Memory B cell (primary cell): ENCODE data around the gene DRG2.

ENCODE experiments used
- ATAC-seq: fragments of 150-1000 bp; cut with Tn5 transposase; 2 replicates; pipeline ENCODE4 v1.10.0; 2021; ENCODE audit warnings: low read depth, mild to moderate bottlenecking, moderate library complexity
- DNase-seq, 2 donors: peaks; one replicate each; pipeline ENCODE4 v3.0.0; 2022; ENCODE audit warnings: low spot score in 2 of 2
- H3K27ac Mint-ChIP-seq: one replicate; pipeline ENCODE4 v1.8.0; 2022; ENCODE audit warnings: mild to moderate bottlenecking, moderate library complexity, mixed read lengths
- H3K27me3 Mint-ChIP-seq: one replicate; pipeline ENCODE4 v1.8.0; 2022; ENCODE audit warnings: mixed read lengths
- H3K36me3 Mint-ChIP-seq: one replicate; pipeline ENCODE4 v1.8.0; 2022; ENCODE audit warnings: mild to moderate bottlenecking, mixed read lengths
- H3K4me1 Mint-ChIP-seq: one replicate; pipeline ENCODE4 v1.8.0; 2022; ENCODE audit warnings: mixed read lengths
- H3K4me3 Mint-ChIP-seq: one replicate; pipeline ENCODE4 v1.8.0; 2022; ENCODE audit warnings: mild to moderate bottlenecking, moderate library complexity, mixed read lengths
- H3K9me3 Mint-ChIP-seq: one replicate; pipeline ENCODE4 v1.8.0; 2022; ENCODE audit warnings: mixed read lengths

The DRG2 gene

DNA sequence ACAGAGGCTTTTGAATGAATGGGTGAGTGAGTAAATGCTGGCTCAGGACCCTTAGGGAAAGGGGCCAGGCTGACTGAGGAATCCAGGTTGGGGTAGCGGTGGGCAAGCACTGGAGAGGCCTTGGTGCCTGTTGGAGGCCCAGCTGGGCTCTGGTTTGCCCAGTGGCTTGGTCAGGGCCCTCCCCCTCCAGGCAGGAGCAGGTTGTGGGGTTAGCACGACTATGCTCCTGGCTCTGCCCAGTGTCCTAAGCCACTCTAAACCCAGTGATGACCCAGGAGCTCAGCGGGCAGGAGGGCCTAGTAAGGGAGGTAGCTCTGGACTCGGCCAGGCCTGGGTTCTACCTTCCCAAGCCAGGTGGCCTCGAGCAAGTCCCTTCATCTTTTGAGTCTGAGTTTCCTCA lies 28.3 kb downstream of the DRG2 start:
- Mint-ChIP-seq H3K27ac (no peak overlapping the region), H3K4me1 (peaks cover 3% of the 10 kb centered on the region), H3K9me3 (peaks cover 3% of the 10 kb centered on the region), H3K36me3 (no peaks in the 10 kb centered on the region), H3K27me3 (peaks cover 5% of the 10 kb centered on the region), H3K4me3 (no peak overlapping the region)
- DNase-seq (no peak), ATAC-seq (no peak)

DNA sequence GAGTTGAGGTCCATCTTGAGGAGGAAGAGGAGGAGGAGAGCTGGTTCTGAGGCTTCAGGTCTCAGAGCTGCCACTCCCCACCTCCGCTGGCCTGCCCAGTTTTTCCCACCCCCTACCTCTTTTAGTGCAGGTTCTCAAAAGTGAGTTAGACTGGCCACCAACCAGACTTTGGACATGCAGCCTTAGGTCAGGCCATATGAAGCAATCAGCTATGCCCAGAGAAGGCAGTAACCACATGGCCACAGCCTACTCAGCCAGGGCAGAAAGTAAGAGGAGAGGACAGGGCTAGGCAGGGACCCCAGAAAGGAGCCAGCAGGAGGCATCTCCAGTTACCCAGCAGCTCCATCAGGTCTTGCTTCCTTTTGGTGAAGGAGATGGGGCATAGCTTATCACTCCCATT lies 29.8 kb downstream of the DRG2 start:
- DNase-seq (no peak), ATAC-seq (no peak)
- no peak overlapping the region for H3K4me3 Mint-ChIP-seq
- H3K27ac Mint-ChIP-seq: no peak overlapping the region
- H3K27me3 Mint-ChIP-seq: peaks cover 5% of the 10 kb centered on the region
- H3K4me1 Mint-ChIP-seq: peaks cover 3% of the 10 kb centered on the region
- no peaks in the 10 kb centered on the region for H3K36me3 Mint-ChIP-seq
- H3K9me3 Mint-ChIP-seq: peaks cover 3% of the 10 kb centered on the region

DNA sequence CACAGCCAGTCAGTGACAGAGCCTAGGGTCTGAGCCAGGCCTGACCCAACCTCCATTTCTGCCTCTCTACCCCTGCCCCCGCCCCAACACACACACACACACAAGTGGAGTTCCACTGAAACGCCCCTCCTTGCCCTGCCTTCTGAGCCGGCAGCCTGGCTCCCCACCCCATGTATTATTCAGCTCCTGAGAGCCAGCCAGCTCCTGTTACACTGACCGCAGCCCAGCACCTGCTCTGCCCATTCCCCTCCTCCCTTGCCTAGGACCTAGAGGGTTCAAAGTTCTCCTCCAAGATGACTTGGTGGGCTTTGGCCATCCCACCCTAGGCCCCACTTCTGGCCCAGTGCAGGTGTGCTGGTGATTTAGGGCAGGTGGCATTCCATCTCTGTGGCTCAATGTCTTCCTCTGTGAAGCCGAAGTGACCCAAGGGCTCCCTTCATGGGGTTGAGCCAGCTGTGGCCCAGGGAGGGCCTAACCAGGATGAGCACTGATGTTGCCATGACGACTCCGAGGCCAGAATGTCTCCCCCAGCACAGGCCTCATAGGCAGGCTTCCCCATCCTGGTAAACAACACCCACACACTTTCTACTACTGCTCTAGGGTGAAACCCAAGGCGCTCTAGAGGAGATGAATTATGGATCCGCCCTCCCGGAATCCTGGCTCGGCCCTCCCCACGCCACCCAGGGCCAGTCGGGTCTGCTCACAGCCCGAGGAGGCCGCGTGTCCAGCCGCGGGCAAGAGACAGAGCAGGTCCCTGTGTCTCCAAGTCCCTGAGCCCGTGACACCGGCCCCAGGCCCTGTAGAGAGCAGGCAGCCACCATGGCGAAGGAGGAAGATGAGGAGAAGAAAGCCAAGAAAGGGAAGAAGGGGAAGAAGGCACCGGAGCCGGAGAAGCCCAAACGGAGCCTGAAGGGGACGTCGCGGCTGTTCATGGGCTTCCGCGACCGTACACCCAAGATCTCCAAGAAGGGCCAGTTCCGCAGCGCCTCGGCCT lies 30.5 kb downstream of the DRG2 start:
- ATAC-seq (no peak), DNase-seq (no peak)
- peaks cover 5% of the 10 kb centered on the region for H3K27me3 Mint-ChIP-seq
- H3K27ac Mint-ChIP-seq: no peak overlapping the region
- peaks cover 3% of the 10 kb centered on the region for H3K4me1 Mint-ChIP-seq
- peaks cover 3% of the 10 kb centered on the region for H3K9me3 Mint-ChIP-seq
- no peaks in the 10 kb centered on the region for H3K36me3 Mint-ChIP-seq
- no peak overlapping the region for H3K4me3 Mint-ChIP-seq

DNA sequence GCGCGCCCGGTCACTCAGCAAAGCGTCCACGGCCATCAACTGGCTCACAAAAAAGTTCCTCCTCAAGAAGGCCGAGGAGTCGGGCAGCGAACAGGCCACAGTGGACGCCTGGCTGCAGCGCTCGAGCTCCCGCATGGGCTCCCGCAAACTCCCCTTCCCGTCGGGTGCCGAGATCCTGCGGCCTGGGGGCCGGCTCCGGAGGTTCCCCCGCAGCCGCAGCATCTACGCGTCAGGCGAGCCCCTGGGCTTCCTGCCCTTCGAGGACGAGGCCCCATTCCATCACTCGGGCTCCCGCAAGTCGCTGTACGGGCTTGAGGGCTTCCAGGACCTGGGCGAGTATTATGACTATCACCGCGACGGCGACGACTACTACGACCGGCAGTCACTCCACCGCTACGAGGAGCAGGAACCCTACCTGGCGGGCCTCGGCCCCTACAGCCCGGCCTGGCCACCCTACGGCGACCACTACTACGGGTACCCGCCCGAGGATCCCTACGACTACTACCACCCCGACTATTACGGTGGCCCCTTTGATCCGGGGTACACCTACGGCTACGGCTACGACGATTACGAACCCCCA lies 31.5 kb downstream of the DRG2 start:
- Mint-ChIP-seq H3K9me3 (peaks cover 3% of the 10 kb centered on the region), H3K27ac (no peak overlapping the region), H3K36me3 (no peaks in the 10 kb centered on the region), H3K4me1 (peaks cover 3% of the 10 kb centered on the region), H3K27me3 (peaks cover 5% of the 10 kb centered on the region), H3K4me3 (no peak overlapping the region)
- DNase-seq (no peak), ATAC-seq (no peak)

DNA sequence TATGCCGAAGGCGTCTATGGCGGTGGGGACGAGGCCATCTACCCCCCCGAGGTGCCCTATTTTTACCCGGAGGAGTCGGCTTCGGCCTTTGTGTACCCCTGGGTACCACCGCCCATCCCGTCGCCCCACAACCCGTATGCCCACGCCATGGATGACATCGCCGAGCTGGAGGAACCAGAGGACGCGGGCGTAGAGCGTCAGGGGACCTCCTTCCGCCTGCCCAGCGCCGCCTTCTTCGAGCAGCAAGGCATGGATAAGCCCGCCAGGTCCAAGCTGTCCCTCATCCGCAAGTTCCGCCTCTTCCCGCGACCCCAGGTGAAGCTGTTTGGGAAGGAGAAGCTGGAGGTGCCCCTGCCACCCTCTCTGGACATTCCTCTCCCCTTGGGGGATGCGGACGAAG lies 32.2 kb downstream of the DRG2 start:
- Mint-ChIP-seq H3K4me1 (peaks cover 3% of the 10 kb centered on the region), H3K27ac (no peak overlapping the region), H3K27me3 (peaks cover 4% of the 10 kb centered on the region), H3K36me3 (no peaks in the 10 kb centered on the region), H3K9me3 (peaks cover 3% of the 10 kb centered on the region), H3K4me3 (no peak overlapping the region)
- DNase-seq (no peak), ATAC-seq (no peak)

DNA sequence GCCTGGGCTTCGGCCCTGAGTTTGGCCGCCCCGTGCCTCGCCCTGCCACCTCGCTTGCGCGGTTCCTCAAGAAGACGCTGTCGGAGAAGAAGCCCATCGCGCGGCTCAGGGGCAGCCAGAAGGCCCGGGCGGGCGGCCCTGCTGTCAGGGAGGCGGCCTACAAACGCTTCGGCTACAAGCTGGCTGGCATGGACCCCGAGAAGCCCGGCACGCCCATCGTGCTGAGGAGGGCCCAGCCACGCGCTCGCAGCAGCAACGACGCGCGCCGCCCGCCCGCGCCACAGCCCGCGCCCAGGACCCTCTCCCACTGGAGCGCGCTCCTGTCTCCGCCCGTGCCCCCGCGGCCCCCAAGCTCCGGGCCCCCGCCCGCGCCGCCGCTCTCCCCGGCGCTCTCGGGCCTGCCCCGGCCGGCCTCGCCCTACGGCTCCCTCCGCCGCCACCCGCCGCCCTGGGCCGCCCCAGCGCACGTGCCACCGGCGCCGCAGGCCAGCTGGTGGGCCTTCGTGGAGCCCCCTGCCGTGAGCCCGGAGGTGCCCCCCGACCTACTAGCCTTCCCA lies 32.8 kb downstream of the DRG2 start:
- Mint-ChIP-seq H3K4me3 (no peak overlapping the region), H3K27ac (no peak overlapping the region), H3K4me1 (peaks cover 3% of the 10 kb centered on the region), H3K27me3 (peaks cover 4% of the 10 kb centered on the region), H3K9me3 (peaks cover 3% of the 10 kb centered on the region), H3K36me3 (no peaks in the 10 kb centered on the region)
- DNase-seq (no peak), ATAC-seq (no peak)

DNA sequence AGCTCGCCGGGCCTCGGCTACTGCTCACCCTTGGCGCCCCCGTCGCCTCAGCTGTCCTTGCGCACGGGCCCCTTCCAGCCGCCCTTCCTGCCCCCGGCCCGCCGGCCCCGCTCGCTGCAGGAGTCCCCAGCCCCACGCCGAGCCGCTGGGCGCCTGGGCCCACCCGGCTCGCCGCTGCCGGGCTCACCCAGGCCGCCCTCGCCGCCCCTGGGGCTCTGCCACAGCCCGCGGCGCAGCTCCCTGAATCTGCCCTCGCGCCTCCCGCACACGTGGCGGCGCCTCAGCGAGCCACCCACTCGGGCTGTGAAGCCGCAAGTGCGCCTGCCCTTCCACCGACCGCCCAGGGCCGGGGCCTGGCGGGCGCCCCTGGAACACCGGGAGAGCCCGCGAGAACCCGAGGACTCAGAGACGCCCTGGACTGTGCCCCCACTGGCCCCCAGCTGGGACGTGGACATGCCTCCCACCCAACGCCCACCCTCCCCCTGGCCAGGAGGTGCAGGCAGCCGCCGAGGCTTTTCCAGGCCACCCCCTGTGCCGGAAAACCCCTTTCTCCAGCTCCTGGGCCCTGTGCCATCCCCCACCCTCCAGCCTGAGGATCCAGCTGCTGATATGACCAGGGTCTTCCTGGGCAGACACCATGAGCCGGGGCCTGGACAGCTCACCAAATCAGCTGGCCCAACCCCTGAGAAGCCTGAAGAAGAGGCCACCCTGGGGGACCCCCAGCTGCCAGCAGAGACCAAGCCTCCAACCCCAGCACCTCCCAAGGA lies 33.6 kb downstream of the DRG2 start:
- Mint-ChIP-seq H3K27ac (no peak overlapping the region), H3K27me3 (peaks cover 1% of the 10 kb centered on the region), H3K4me3 (no peak overlapping the region), H3K4me1 (no peaks in the 10 kb centered on the region), H3K36me3 (no peaks in the 10 kb centered on the region), H3K9me3 (peaks cover 3% of the 10 kb centered on the region)
- DNase-seq: no peak
- ATAC-seq: no peak

DNA sequence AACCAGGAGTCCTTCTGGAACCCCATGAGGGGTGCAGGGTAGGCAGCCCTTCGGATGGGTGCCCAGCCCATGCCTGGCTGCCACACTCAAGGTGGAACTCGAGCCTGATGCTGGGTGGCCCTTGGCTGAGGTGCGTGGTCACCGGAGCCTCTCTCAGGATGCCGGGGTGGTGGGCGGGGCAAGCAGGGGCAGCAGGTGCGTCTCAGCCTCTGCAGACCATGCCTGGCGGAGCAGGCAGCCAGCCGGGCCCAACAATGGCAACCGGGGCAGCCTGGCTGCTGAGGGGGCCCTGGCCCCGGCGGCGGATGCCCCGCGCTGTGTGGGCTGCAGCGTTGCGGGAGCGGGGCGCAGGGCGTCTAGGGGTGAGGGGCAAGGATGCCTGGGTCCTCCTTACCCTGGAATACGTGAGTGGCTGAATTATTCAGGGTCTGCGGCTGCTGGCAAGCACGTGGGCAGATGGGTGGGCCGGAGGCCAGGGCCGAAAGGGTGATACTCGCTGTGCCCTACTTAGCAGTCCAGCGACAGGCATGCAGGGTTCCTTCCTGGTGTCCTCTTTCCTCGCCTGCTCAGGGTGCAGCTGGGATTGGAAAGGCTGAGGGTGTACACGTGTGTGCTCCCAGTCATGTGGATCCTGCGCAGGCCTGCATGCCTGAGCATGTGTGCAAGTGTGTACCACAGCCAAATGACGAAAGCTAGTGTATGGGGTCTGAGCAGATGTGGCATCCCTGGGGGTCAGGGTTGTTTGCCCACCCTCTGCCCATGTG lies 35.4 kb downstream of the DRG2 start:
- Mint-ChIP-seq H3K36me3 (no peaks in the 10 kb centered on the region), H3K4me1 (no peaks in the 10 kb centered on the region), H3K27ac (no peak overlapping the region), H3K9me3 (peaks cover 3% of the 10 kb centered on the region), H3K4me3 (no peak overlapping the region), H3K27me3 (peaks cover 1% of the 10 kb centered on the region)
- ATAC-seq: no peak
- DNase-seq: no peak

DNA sequence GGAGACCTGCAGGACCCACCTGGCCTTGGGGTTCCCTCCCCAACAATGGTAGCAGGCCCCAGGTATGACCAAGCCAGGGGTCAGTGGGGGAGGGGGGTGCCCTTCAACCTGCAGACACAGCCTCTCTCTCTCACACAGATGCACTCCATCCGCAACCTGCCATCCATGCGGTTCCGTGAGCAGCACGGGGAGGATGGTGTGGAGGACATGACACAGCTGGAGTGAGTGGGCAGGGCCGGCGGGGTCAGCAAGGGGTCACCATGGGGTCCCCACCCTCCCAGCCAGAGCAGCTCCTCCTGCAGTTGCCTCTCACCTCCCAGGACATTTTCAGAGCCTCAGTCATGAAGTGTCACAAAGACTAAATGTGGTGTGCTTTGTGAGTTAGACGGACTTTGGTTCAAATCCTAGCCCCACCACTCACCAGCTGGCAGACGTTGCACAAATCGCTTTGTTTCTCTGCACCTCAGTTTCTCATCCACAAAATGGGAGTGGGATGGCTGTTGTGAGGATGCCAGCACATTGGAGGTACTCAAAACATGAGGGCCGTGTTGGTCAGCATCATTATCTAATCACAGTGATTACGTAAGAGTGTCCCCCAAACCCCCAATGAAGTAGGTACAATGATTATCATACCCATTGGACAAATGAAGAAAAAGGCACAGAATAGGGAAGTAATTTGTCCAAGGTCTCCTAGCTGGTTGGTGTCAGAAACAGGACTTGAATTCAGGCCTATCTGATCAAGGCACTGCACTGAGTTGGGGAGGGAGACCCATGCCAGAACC lies 36.8 kb downstream of the DRG2 start:
- Mint-ChIP-seq H3K27ac (no peak overlapping the region), H3K36me3 (no peaks in the 10 kb centered on the region), H3K4me1 (no peaks in the 10 kb centered on the region), H3K27me3 (peaks cover 1% of the 10 kb centered on the region), H3K9me3 (peaks cover 3% of the 10 kb centered on the region), H3K4me3 (no peak overlapping the region)
- no peak for ATAC-seq
- DNase-seq: no peak

DNA sequence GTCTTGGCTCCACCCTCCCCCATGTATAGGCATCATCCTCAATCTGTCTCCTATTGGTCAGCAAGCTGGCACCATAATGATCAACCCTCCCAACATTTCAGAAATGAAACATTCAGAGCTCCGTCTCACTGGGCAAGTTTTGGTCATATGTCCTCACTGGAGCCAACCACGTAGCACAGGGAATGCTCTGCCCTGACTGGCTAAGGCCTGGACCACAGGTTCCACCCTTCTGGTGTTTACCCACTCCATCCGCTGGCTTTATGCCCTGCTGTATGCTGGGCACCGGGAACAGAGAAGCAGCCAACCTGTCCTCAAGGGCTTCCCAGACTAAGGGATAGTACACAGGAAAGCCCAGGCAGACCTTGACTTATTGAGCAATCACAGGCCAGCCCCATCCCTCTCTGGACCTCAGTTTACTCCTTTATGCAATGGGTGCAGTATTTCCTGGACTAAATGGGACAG lies 41.3 kb downstream of the DRG2 start:
- Mint-ChIP-seq H3K27ac (no peak overlapping the region), H3K4me3 (no peak overlapping the region), H3K9me3 (no peaks in the 10 kb centered on the region), H3K4me1 (no peaks in the 10 kb centered on the region), H3K36me3 (no peaks in the 10 kb centered on the region), H3K27me3 (peaks cover 1% of the 10 kb centered on the region)
- ATAC-seq (no peak), DNase-seq (no peak)

DNA sequence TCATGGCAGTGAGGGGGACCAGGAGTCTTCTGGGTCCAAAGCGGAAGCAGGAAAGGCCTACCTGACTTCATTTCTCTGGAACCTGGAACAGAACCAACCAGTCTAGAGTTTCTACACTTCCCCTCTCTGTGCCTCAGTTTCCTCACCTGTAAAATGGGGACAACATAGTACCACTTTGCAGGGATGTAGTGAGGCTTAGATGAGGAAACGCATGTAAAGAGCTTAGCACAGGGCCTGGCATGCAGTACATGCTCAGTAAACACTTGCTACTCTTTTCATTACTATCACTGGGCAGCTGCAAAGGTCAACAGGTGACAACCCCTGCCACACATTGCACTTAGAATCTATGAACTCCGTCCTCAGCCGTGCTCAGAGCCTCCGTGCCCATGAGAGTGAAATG lies 45.0 kb downstream of the DRG2 start:
- peaks cover 10% of the 10 kb centered on the region for H3K27me3 Mint-ChIP-seq
- no peaks in the 10 kb centered on the region for H3K36me3 Mint-ChIP-seq
- ATAC-seq (no peak), DNase-seq (no peak)
- no peaks in the 10 kb centered on the region for H3K4me1 Mint-ChIP-seq
- H3K4me3 Mint-ChIP-seq: no peak overlapping the region
- no peak overlapping the region for H3K27ac Mint-ChIP-seq
- H3K9me3 Mint-ChIP-seq: no peaks in the 10 kb centered on the region

DNA sequence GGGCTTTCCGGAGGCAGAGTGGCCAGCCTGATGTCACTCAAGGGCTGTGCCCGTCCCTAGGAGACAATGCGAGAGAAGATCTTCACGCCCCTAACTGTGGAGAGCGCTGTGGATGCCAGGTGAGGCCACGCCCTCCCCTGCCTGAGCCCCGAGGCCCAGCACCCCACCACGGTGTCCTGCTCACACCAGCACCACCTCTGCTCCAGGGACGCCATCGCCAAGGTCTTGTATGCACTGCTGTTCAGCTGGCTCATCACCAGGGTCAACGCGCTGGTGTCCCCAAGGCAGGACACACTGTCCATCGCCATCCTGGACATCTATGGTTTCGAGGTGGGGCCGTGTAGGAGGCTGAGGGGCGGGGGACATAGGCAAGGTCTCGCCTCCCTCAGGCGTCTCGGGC lies 48.6 kb downstream of the DRG2 start:
- ATAC-seq (no peak), DNase-seq (no peak)
- H3K36me3 Mint-ChIP-seq: no peaks in the 10 kb centered on the region
- no peak overlapping the region for H3K4me3 Mint-ChIP-seq
- no peak overlapping the region for H3K27ac Mint-ChIP-seq
- peaks cover 3% of the 10 kb centered on the region for H3K4me1 Mint-ChIP-seq
- H3K9me3 Mint-ChIP-seq: no peaks in the 10 kb centered on the region
- peaks cover 8% of the 10 kb centered on the region for H3K27me3 Mint-ChIP-seq
